GM19395 (cell line): ENCODE results near the gene JPT1.
A peak's percentile ranks its signal among the peaks of the same experiment; 100 is the strongest.
"Not testable (repeated sequence)": the region's sequence is repeated elsewhere in the genome, so short reads cannot be mapped to it uniquely, and the experiment has no call there.

Experiments
- ATAC-seq: cut with Tn5 transposase; IDR thresholded peaks from one replicate; pipeline ENCODE4 v1.9.1; 2021; ENCODE audit warnings: mild to moderate bottlenecking, moderate library complexity; ENCODE audit not compliant: unreplicated experiment

The JPT1 gene

DNA sequence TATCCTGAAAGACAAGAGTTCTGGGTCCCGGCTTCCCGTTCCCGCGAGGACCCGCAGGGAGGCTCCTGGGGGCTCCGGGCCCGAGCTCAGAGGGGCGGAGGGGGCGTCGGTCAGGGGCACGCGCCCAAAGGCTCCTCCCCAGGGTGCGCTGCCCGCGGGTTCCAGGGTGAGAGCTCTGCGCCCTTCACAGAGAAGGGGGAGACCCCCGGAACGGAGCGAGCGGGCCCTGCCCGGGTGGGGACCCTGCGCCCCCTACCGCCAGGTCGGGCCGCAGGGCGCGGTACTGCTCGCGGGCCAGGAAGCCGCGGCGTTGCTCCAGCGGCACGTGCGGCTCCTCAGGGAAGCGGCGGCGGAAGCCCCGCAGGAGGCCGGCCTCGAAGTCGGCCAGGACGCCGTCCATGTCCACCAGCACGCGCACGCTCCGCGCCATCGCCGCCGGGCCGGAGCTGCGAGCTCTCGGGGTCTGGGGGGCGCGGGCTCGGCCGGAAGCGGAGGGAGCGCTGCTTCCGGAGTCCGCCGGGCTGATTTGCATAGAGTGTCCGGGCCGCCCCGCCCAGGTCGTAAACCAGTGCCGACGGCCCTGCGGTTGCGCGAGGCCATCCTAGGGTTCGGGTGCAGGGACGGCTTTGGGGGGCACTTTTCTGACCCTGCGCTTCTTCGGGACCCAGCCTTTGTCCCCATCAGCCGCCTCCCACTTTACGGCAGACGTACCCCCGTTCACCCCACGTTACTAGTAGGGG is 22.9 kb downstream of the JPT1 start, which contains the start of gene NT5C:
TSS of gene NT5C (minus strand) at position 465 of the 740 bp plus-strand sequence. CDS start at position 430, 35 bp downstream.
- peak; percentile 84 for ATAC-seq

DNA sequence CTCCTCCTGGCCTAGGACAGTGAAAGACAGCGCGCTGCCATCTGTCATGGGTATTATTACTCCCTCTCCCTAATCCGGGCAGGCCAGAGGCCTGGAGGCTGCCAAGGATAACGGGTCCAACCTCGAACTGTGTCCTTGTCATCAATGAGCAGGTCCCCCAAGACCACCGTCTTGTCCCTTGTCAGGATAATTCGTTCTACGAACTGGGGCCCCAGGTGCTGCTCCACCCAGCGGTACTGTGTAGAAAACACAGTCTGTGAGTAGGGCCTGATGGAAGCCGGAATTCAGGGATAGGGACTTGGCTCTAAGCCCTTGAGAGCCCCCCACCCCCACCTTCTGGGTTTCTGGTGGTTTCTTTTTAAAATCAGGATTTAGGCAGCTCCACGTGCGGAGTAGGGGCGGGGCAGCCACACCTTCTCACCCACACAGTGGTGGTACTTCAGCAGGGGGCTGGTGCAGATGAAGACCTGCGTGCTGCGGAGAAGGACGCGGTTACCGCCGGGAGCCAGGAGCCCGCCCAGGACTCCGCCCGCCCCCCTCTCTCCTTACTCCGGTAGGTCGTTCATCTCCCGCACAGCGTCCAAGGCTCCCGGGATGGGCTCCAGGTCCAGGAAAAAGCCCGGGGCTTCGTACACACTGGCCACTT is 23.6 kb downstream of the JPT1 start:
- peak; percentile 26 for ATAC-seq

DNA sequence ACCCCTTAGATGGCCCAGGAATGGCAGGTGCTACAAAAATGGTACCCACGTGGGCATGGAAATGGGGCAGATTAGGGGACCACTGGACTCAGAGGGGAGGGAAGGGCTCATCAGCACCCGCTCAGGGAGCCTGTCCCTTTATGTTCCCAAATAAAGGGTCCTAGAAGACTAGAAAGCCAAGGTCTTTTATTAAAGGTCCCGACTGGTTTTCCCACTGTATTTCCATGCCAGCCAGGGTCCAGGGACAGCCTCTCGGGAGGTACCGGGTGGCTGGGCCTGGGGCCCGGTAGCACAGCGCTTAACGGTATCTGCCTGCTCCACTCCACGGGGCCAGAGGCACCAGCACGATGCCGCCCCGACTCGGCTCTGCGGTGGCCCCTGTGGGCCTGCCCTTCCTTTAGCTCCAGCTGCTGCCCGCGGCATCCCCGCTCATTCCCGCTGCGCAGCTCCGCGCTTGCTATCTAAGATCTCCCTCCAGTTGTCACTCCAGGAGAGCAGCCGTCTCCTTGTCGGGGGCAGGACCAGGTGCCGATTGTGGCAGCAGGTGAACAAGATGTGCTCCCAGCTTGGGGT is 24.2 kb downstream of the JPT1 start:
- ATAC-seq: no peak

DNA sequence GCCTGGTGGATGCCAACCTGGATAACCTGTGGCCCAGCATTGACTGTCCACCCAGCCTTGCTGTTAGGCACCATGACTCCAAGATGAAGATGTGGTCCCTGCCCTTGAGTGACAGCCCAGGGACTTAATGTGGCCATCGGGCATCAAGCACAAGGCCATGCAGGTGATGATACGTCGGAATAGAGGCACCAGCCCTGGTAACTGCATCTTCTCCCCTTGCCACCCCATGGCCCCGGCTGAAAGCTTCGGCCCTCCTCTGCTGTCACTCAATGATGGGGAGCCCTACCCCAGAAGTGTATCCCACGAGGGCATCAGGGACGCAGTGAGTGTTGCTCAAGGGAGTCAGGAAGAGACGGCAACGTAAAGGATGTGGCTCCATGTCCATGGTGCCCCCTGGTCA is 24.7 kb downstream of the JPT1 start:
- no peak for ATAC-seq

DNA sequence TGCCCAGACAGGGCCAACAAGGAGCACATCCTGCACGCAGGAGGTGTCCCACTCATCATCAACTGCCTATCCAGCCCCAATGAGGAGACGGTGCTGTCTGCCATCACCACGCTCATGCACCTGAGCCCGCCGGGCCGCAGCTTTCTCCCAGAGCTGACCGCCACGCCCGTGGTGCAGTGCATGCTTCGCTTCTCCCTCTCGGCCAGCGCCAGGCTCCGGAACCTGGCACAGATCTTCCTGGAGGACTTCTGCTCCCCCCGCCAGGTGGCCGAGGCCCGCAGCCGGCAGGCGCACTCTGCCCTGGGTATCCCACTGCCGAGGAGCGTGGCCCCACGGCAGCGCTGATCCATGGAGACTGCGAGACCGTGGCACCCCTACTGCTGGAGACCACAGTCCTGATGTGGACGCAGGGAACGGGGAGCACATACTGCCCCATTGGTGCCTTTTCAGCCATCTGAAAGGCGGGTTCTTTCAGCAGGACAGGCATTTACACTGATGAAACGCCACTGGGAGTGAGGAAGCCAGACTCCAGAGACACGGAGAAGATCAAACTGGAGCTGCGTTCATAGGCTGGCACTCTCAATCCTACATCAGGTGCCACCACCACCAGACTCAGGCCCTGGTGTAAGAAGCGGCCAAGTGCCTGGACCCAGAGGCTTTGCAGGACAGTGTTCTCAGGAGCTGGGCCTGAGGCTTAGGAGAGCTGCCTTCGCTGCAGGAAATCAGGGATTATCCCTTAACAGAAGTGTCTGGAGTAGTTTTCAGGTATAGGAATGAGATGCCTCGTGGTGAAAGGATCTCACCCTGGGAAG is 25.4 kb downstream of the JPT1 start:
- no peak for ATAC-seq

DNA sequence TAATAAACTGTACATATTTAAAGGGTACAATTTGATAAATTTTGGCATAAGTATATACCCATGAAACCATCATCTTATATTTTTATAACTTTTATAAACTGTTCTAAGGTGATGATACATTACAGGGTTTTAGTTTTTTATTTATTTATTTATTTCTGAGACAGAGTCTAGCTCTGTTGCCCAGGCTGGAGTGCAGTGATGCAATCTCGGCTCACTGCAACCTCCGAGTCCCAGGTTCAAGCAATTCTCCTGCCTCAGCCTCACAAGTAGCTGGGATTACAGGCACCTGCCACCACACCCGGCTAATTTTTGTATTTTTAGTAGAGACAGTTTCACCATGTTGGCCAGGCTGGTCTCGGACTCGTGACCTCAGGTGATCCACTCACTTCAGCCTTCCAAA is 26.4 kb downstream of the JPT1 start:
- ATAC-seq: not testable (repeated sequence)

DNA sequence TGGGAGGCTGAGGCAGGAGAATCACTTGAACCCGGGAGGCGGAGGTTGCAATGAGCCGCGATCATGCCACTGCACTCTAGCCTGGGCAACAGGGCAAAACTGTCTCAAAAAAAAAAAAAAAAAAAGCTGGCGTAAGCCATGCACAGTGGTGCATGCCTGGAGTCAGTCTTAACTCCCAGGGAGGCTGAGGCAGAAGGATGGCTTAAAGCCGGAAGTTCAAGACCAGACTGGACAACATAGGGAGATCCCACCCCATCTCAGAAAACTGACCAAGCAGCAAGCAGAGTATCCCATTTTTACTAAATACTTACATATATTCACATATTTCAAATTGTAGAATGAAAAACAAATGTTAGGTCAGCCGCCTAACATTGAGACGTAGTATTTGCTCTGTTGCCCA is 27.4 kb downstream of the JPT1 start:
- ATAC-seq: no peak

DNA sequence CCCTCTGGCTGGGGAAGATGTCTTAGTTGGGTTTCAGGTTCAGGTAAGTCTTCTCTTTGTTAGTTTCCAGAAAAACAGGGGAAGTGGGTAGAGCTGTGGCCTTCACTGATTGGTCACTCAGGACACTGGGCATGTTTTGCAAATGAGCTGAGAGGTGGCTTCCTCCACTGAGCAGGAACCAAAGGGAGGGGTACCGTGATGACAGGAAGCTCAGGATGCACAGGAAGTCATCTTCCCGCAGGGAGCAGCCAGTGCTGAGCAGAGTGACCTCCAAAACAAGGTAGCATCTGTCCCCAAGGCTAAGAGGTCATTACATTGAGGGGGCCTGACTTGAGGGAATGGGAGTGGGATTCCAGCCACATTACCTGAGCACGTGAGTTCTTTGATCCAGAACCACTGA is 28.3 kb downstream of the JPT1 start:
- no peak for ATAC-seq

DNA sequence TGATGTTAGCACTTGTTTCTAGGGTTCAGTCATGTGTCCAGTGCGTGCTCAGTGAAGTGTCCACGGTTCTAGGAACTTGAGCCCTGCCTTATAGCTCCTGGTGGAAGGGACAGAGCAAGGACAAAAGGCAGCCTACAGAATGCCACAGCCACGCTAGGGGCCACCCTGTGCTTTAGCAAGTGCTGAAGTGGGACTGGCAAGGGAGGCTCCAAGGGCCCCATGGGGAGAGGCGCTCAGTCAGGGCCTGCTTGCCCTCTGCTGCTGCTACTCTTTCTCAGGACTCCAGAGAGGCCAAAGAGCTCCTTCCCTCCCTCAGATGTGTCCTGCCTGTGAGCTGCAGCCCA is 29.5 kb downstream of the JPT1 start:
- no peak for ATAC-seq

DNA sequence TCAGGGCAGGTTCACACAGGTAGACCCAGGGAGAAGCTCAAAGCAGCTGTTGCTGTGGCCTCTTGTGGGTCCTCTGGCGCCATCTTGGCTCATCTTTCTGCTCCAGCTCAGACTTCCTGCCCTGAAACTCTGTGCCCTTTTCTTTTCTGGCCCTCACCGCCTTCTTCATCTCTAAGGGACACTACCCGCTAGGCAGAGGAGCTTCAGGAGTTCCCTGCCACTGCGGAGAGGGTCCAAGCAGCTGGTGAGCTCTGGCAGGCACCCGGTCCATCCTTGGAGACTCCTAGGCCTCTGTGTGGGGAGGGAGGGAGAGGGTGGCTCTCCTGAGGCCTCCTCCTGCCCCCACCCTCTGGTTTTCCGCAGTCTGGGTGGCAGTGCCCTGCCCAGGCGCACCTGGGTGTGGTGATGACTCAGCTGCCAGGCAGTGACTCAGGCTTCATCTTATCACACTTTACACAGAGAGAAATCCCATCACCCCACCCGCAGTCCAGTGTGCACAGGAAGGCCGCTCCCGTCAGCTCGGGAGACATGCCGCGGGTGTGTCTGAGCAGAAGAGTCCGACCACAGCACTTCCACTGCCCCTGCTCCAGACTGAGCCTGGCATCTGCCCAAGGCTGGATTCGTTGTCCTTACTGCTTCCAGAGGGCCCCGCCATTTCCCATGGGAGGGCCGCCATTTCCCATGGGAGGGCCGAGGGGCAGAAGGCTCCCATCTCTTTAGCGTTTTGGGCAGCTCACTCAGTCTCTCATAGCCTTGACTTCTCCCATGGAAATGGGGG is 30.1 kb downstream of the JPT1 start:
- ATAC-seq: no peak

DNA sequence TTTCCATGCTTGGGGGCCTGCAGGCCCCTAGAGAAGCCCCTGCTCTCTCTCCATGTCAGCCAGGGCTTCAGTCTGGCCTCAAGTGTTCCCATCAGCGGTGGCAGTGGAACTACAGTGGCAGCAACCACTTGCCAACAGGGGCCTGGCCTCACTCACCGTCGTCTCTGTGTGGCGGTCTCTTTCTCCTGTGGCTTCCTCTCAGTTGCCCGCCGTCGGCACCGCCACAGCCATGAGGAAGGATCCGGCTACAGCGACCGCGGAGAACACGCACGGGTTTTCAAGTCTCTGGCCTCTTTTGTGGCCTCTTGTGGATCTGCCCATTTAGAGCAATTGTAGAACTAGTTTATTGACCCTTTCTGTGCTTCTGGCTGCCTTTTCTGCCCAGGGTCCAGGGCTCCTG is 36.0 kb downstream of the JPT1 start:
- no peak for ATAC-seq

DNA sequence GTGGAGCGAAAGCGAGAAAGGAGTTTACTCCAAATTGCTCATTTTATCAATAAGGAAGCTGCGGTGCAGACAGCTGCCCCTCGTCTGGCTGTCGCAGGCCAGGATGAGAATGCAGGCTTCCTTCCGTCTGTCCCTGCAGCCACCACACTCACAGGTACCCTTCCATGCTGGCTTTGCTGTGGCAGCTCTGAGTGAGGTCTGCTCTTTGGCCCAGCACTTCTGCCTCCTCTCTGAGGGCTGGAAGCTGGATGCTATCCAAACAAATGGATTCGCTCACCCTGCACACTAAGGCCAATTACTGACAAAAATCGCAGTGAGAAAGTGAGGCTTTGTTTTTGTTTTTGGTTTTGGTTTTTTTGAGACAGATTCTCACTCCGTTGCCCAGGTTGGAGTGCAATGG is 37.6 kb downstream of the JPT1 start:
- no peak for ATAC-seq

DNA sequence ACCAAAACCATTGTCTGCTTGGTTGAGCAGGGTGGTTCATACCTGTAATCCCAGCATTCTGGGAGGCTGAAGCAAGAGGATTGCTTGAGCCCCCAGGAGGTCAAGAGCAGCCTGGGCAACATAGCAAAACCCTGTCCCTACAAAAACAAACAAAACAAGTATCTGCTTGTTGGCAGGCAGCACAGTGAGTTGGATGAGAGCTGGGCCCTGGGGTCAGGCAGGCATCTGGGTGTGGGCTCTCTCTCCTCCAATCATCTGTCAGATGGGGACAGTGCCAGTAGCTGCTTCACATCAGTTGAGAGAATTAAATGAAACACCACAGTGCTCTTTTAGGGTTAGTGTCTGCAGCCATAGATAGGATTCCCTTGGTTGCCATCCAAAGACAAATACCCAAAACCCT is 38.8 kb downstream of the JPT1 start:
- no peak for ATAC-seq

DNA sequence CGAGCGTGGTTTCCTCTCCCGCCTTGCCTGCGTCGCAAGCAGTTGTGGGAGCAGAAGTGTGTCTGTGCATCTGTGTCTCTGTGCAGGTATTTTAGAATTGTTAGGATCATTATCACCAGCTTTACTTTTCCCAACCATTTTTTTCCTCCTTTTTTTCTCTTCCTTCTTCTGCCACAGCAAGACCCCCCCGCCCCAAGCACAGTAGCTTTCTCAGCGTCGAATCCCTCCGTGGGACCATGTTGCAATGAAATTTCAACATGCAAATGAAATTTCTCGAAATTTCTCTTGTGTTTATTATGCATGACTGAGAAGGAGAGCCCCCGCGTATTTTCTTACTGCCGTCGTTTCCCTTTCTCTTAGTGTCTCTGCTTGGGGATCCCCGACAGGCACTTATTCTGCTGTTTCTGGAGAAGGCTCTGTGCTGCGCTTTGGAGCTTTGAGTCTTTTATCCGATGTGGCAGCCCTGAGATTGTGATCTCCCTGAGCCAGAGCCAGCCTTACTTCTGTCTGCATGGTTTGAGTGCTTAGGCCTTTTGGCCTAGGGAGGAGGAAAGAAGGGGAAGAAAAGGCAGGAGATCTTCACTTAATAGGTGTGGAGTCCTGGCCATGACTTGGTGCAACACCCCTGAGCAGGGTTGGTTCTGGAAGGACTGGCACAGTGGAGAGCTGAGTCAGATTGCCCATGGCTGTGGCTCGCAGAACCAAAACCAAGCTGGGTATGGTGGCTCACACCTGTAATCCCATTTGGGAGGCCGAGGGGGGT is 39.6 kb downstream of the JPT1 start:
- no peak for ATAC-seq

DNA sequence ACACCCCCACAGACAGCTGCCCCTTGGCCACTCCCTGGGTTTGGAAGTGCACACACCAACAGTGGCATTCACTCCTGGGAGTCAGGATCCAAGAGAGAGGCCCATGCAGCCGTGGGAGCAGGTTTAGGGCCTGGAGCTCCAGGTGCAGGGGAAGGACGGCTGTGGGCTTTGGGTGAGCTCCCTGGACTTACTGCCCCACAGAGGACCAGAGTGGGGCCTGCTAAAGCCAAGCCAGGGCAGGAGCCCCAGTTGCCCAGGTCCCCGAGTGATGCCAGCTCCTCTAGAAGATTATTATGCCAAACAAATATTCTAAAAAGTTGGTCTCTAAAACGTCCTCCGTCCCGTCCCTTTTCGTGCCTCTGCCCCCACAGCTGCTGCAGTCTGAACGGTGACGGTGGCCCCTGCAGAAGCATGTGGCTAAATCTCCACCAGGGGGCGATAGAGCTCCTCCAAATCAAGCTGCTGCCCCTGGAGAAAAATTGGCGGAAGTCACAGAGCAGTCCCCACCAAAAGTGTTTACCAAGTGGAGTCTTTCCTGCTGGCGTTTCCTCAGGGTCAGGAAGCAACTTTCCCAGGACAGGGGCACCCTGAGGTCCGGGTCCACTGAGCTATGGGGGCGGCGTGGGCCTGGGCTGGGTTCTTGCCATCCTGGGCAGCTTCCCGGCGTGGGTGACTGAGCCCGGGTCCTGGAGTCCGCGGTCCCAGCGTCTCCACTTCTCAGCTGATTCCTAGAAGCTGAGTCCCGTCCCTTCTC is 40.3 kb downstream of the JPT1 start:
- peak; percentile 48 for ATAC-seq

DNA sequence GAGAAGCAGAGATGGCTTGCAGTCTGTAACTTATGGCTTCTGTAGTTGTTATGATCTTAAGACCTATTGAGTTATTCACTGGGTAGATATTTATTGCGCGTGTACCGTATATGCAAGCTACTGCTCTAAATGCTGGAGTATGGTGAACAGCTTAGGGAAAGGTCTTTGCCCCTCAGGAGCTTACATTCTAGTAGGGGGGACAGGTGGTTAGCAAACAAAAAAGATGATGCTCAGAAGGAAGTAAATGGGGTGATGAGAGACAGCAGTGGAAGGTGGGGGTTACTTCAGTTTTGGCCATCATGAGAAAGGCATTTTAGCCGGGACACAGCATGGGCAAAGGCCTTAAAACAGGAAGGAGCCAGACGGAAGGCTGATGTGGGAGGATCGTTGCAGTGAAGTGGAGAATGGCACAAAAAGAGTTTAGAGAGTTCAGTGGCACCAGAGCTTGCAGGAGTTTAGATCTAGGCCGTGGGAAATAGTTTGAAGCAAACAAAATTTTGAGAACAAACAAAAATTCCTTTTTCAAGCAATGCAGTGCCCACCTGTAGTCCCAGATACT is 42.5 kb downstream of the JPT1 start:
- ATAC-seq: no peak

DNA sequence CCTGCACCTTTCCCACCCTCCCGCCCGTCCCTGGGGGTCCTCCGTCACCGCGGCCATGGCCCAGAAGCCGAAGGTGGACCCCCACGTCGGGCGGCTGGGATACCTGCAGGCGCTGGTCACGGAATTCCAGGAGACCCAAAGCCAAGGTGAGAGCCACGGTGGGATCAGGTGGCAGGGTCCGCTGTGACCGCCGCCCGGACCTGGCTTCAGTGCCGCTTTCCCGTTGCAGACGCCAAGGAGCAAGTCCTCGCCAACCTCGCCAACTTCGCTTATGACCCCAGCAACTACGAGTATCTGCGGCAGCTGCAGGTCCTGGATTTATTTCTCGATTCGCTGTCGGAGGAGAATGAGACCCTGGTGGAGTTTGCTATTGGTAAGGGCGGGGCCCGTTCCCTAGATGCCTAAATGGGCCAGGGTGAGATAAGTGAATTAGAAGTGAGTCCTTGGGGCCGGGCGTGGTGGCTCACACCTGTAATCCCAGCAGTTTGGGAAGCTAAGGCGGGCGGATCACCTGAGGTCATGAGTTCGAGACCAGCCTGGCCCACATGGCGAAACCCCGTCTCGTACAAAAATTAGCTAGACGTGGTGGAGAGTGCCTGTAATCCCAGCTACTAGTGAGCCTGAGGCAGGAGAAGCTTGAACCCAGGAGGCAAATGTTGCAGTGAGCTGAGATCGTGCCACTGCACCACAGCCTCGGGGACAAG is 43.9 kb downstream of the JPT1 start:
- no peak for ATAC-seq
